ENCODE data around the gene BBS9. TPM values are rescaled to one million over a fixed set of nuclear protein-coding genes. Genes with fewer than 3 reads are reported as not detected.

The BBS9 gene
- total RNA-seq, 3 donors from 2014 or later: 8.2 to 23.5 (median 15.8) TPM

- Histone ChIP-seq H3K9me3 (no peaks in the 10 kb centered on the region), H3K4me3 (no peak overlapping the region), H3K4me1 (ENCODE audit: low read depth) (no peaks in the 10 kb centered on the region), H3K36me3 (ENCODE audit: low read depth) (no peaks in the 10 kb centered on the region)
- no peak for TF ChIP-seq CTCF (IDR thresholded peaks at IDR 0.05)
- intact Hi-C loops (cut with DNase I, micrococcal nuclease): no loop called here
- ATAC-seq (no peak), DNase-seq (no peak)
Measured at GRCh38 chr7:33179519-33179918, 50.2 kb downstream of the BBS9 start.

- no peak overlapping the region for H3K4me3 ChIP-seq
- no peaks in the 10 kb centered on the region for H3K36me3 ChIP-seq (ENCODE audit: low read depth)
- no peak for TF ChIP-seq CTCF (IDR thresholded peaks at IDR 0.05)
- ATAC-seq: no peak
- H3K4me1 ChIP-seq (ENCODE audit: low read depth): no peaks in the 10 kb centered on the region
- intact Hi-C loops (cut with DNase I, micrococcal nuclease): no loop called here
- no peaks in the 10 kb centered on the region for H3K9me3 ChIP-seq
- DNase-seq: no peak
Measured at GRCh38 chr7:33183504-33183903, 54.1 kb downstream of the BBS9 start.

GRCh38 chr7:33184828-33185227, 55.5 kb downstream of the BBS9 start:
- ATAC-seq (no peak), DNase-seq (no peak)
- H3K4me3 ChIP-seq: no peak overlapping the region
- no peaks in the 10 kb centered on the region for H3K9me3 ChIP-seq
- H3K4me1 ChIP-seq (ENCODE audit: low read depth): no peaks in the 10 kb centered on the region
- H3K36me3 ChIP-seq (ENCODE audit: low read depth): no peaks in the 10 kb centered on the region
- intact Hi-C loops (cut with DNase I, micrococcal nuclease): no loop called here
- no peak for TF ChIP-seq CTCF (IDR thresholded peaks at IDR 0.05)

- TF ChIP-seq CTCF (IDR thresholded peaks at IDR 0.05): no peak
- DNase-seq: peak in 1 of 3 donors; percentile 26
Measured at GRCh38 chr7:33185786-33186185, 56.4 kb downstream of the BBS9 start.

GRCh38 chr7:33186192-33186591, 56.8 kb downstream of the BBS9 start:
- ATAC-seq (no peak), DNase-seq (no peak)
- Histone ChIP-seq H3K4me1 (ENCODE audit: low read depth) (no peaks in the 10 kb centered on the region), H3K4me3 (no peak overlapping the region), H3K36me3 (ENCODE audit: low read depth) (no peaks in the 10 kb centered on the region), H3K9me3 (no peaks in the 10 kb centered on the region)
- intact Hi-C loops (cut with DNase I, micrococcal nuclease): no loop called here
- no peak for TF ChIP-seq CTCF (IDR thresholded peaks at IDR 0.05)

More at GRCh38 chr7:33185786-33186185, 56.4 kb downstream of the BBS9 start:
- Histone ChIP-seq H3K36me3 (ENCODE audit: low read depth) (no peaks in the 10 kb centered on the region), H3K9me3 (no peaks in the 10 kb centered on the region), H3K4me3 (no peak overlapping the region), H3K4me1 (ENCODE audit: low read depth) (no peaks in the 10 kb centered on the region)
- ATAC-seq: peak; percentile 56
- intact Hi-C loops (cut with DNase I, micrococcal nuclease): no loop called here

- H3K4me1 ChIP-seq (ENCODE audit: low read depth): no peaks in the 10 kb centered on the region
- no peak overlapping the region for H3K4me3 ChIP-seq
- DNase-seq (no peak), ATAC-seq (no peak)
- H3K36me3 ChIP-seq (ENCODE audit: low read depth): no peaks in the 10 kb centered on the region
- TF ChIP-seq CTCF (IDR thresholded peaks at IDR 0.05): no peak
- no peaks in the 10 kb centered on the region for H3K9me3 ChIP-seq
- intact Hi-C loops (cut with DNase I, micrococcal nuclease): no loop called here
Measured at GRCh38 chr7:33190688-33191304, 61.4 kb downstream of the BBS9 start.
